Activated B cell treated with CpG ODN at 0.5 μM for 24 hours (primary cell): ENCODE results near the gene TBL3. TPM values are rescaled to one million over a fixed set of nuclear protein-coding genes. Genes with fewer than 3 reads are reported as not detected.

ENCODE experiments used
- ATAC-seq: fragments of 200-7000 bp; cut with Tn5 transposase; one replicate; pipeline ENCODE4 v1.10.0; 2021; ENCODE audit warnings: low read depth, mild to moderate bottlenecking, moderate library complexity
- CTCF ChIA-PET: fragments of 350-600 bp; sonication (Branson Sonifier 250); formaldehyde crosslinking; loops from one replicate; lab custom pipeline; 2021; ENCODE audit warnings: antibody characterized with exemption; lab: Charles Lee
- POLR2A ChIA-PET: fragments of 350-600 bp; sonication (Branson Sonifier 250); formaldehyde crosslinking; loops from one replicate; lab custom pipeline; 2021; ENCODE audit warnings: antibody characterized with exemption; lab: Charles Lee
- DNase-seq: peaks from one replicate; pipeline ENCODE4 v3.0.0; 2022
- H3K27ac Mint-ChIP-seq: one replicate; pipeline ENCODE4 v1.8.0; 2020; ENCODE audit warnings: mixed read lengths
- H3K27me3 Mint-ChIP-seq: one replicate; pipeline ENCODE4 v1.8.0; 2021; ENCODE audit warnings: mixed read lengths
- H3K36me3 Mint-ChIP-seq: one replicate; pipeline ENCODE4 v1.8.0; 2021; ENCODE audit warnings: low read depth, mixed read lengths
- H3K4me1 Mint-ChIP-seq: one replicate; pipeline ENCODE4 v1.8.0; 2021; ENCODE audit warnings: mixed read lengths
- H3K4me3 Mint-ChIP-seq: one replicate; pipeline ENCODE4 v1.8.0; 2020; ENCODE audit warnings: mild to moderate bottlenecking, mixed read lengths
- H3K9me3 Mint-ChIP-seq: one replicate; pipeline ENCODE4 v1.8.0; 2020; ENCODE audit warnings: mixed read lengths
- CTCF ChIP-seq: fragments of 200-600 bp; IDR thresholded peaks from one replicate; pipeline ENCODE4 v1.8.0; 2022; ENCODE audit warnings: antibody characterized with exemption, mild to moderate bottlenecking
- intact Hi-C: fragments of 100-400 bp; cut with micrococcal nuclease; formaldehyde crosslinking; loops from one replicate; pipeline ENCODE4 v1.15.1; 2024
- total RNA-seq: library from RNA; stranded (reverse); gene quantifications from 2 replicates; pipeline ENCODE4 v1.2.3, GENCODE V29; 2022

Gene TBL3
- total RNA-seq, 1 donor from 2014 or later, result 44.2 TPM

- no peak overlapping the region for H3K27ac Mint-ChIP-seq
- H3K36me3 Mint-ChIP-seq, result no peaks in the 10 kb centered on the region
- DNase-seq (no peak), ATAC-seq (no peak)
- CTCF ChIA-PET, result interaction anchor here (1.7 kb wide), 1 partner anchor 115 kb away, joined by 6 read pairs; no protein-coding TSS in a partner anchor
- no peak overlapping the region for H3K4me3 Mint-ChIP-seq
- intact Hi-C loops, result no loop called here
- no peaks in the 10 kb centered on the region for H3K9me3 Mint-ChIP-seq
- no peak for TF ChIP-seq CTCF
- POLR2A ChIA-PET, result interaction anchor here (2.1 kb wide), 1 partner anchor 130 kb away, joined by 13 read pairs; the partner anchor contains the start of gene TRAF7
- H3K27me3 Mint-ChIP-seq, result peaks cover 21% of the 10 kb centered on the region
- H3K4me1 Mint-ChIP-seq, result peaks cover 22% of the 10 kb centered on the region
Observed at GRCh38 chr16:2025251-2025650, 53.4 kb downstream of the TBL3 start.

GRCh38 chr16:2025878-2026460 is 54.1 kb downstream of the TBL3 start:
- no peaks in the 10 kb centered on the region for H3K9me3 Mint-ChIP-seq
- intact Hi-C loops, result no loop called here
- ChIA-PET CTCF (interaction anchor here (0.6 to 1.7 kb wide), 2 partner anchors 82 to 115 kb away, joined by 4 to 6 read pairs; no protein-coding TSS in a partner anchor), POLR2A (no interaction called here)
- H3K27me3 Mint-ChIP-seq, result peaks cover 17% of the 10 kb centered on the region
- H3K27ac Mint-ChIP-seq, result no peak overlapping the region
- peaks cover 19% of the 10 kb centered on the region for H3K4me1 Mint-ChIP-seq
- no peak for ATAC-seq
- DNase-seq, result no peak
- TF ChIP-seq CTCF, result no peak
- no peaks in the 10 kb centered on the region for H3K36me3 Mint-ChIP-seq
- H3K4me3 Mint-ChIP-seq, result peak overlapping the region; percentile 61

GRCh38 chr16:2026461-2027023 is 54.7 kb downstream of the TBL3 start, which contains the start of gene NHERF2:
TSS of gene NHERF2 (plus strand) at chr16:2026902. CDS start at chr16:2027006, 104 bp downstream.
- Mint-ChIP-seq H3K9me3 (no peaks in the 10 kb centered on the region), H3K27ac (no peak within 1 kb of the TSS)
- intact Hi-C loops, result no loop called here

GRCh38 chr16:2027024-2028010 is 55.5 kb downstream of the TBL3 start:
- peaks cover 20% of the 10 kb centered on the region for H3K4me1 Mint-ChIP-seq
- no peak overlapping the region for H3K27ac Mint-ChIP-seq
- no peak for ATAC-seq
- H3K4me3 Mint-ChIP-seq, result peak overlapping the region; percentile 69
- CTCF ChIA-PET, result interaction anchor here (0.6 to 1.8 kb wide), 2 partner anchors 84 to 113 kb away, joined by 4 to 7 read pairs; no protein-coding TSS in a partner anchor
- no peaks in the 10 kb centered on the region for H3K9me3 Mint-ChIP-seq
- intact Hi-C loops, result no loop called here
- no peak for DNase-seq
- POLR2A ChIA-PET, result interaction anchor here (0.6 to 1.6 kb wide), 4 partner anchors 20 to 128 kb away, joined by 3 to 12 read pairs (median 4); partner anchors contain the start of genes NTHL1, RPS2, TRAF7 and TSC2
- TF ChIP-seq CTCF, result no peak
- no peaks in the 10 kb centered on the region for H3K36me3 Mint-ChIP-seq
- peaks cover 13% of the 10 kb centered on the region for H3K27me3 Mint-ChIP-seq

More at GRCh38 chr16:2026461-2027023, 54.7 kb downstream of the TBL3 start, which contains the start of gene NHERF2:
- ATAC-seq, result no peak
- ChIA-PET POLR2A (interaction anchor here (1.0 to 1.6 kb wide), 2 partner anchors 21 to 129 kb away, joined by 4 to 12 read pairs; partner anchors contain the start of genes NTHL1, TRAF7 and TSC2), CTCF (interaction anchor here (0.6 to 1.8 kb wide), 2 partner anchors 83 to 114 kb away, joined by 4 to 7 read pairs; no protein-coding TSS in a partner anchor)
- Mint-ChIP-seq H3K27me3 (peaks cover 16% of the 10 kb centered on the region), H3K4me1 (peaks cover 19% of the 10 kb centered on the region), H3K36me3 (no peaks in the 10 kb centered on the region), H3K4me3 (peak within 1 kb of the TSS; percentile 69)
- TF ChIP-seq CTCF, result no peak
- peak; percentile 37 for DNase-seq
